WTC11 (cell line): ENCODE measurements around the gene RFPL3.

Experiments
- CTCF ChIP-seq: fragments of 200-600 bp; IDR thresholded peaks from 2 replicates; pipeline ENCODE4 v1.8.0; 2022; ENCODE audit warnings: antibody characterized with exemption
- TF ChIP-seq, protein P1 (sequence below): sonication (generic); formaldehyde crosslinking; conservative IDR thresholded peaks from 2 replicates; pipeline ENCODE4 v1.8.1; 2023; ENCODE audit warnings: mild to moderate bottlenecking, low read depth, missing genetic modification reagents, moderate library complexity

GRCh38 chr22:32355760-32356159 lies 1.9 kb upstream of the RFPL3 start:
- TF ChIP-seq, protein P1, sequence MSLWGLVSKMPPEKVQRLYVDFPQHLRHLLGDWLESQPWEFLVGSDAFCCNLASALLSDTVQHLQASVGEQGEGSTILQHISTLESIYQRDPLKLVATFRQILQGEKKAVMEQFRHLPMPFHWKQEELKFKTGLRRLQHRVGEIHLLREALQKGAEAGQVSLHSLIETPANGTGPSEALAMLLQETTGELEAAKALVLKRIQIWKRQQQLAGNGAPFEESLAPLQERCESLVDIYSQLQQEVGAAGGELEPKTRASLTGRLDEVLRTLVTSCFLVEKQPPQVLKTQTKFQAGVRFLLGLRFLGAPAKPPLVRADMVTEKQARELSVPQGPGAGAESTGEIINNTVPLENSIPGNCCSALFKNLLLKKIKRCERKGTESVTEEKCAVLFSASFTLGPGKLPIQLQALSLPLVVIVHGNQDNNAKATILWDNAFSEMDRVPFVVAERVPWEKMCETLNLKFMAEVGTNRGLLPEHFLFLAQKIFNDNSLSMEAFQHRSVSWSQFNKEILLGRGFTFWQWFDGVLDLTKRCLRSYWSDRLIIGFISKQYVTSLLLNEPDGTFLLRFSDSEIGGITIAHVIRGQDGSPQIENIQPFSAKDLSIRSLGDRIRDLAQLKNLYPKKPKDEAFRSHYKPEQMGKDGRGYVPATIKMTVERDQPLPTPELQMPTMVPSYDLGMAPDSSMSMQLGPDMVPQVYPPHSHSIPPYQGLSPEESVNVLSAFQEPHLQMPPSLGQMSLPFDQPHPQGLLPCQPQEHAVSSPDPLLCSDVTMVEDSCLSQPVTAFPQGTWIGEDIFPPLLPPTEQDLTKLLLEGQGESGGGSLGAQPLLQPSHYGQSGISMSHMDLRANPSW, result no peak
- TF ChIP-seq CTCF, result no peak
